HCT116 (cell line): ENCODE results near the gene IGFBP2. TPM values are rescaled to one million over a fixed set of nuclear protein-coding genes. Genes with fewer than 3 reads are reported as not detected.

Source experiments
- ATAC-seq: fragments of 200-7000 bp; cut with Tn5 transposase; 2 replicates; pipeline ENCODE4 v1.9.1; 2020; ENCODE audit warnings: mild to moderate bottlenecking, moderate library complexity
- BruUV-seq: library from RNA; stranded (reverse); fragments of 400-500 nt; replicated peaks from 2 replicates; lab custom pipeline; 2021; lab: Mats Ljungman, UMichigan
- CTCF ChIA-PET: fragments of 300-600 bp; sonication (Branson Sonifier 250); formaldehyde crosslinking; loops from one replicate; lab custom pipeline; 2021; ENCODE audit warnings: antibody characterized with exemption; lab: Charles Lee
- POLR2A ChIA-PET: fragments of 300-600, 350-600 bp; sonication (Branson Sonifier 250); formaldehyde crosslinking; loops from one replicate; lab custom pipeline; 2021; ENCODE audit warnings: antibody characterized with exemption; lab: Charles Lee
- RAD21 ChIA-PET, 2 experiments: fragments of 300-600 bp; sonication (Branson Sonifier 250); formaldehyde crosslinking; loops; one replicate each; lab custom pipeline; 2023; ENCODE audit warnings: low total read pairs in 2 of 2; ENCODE audit not compliant: uncharacterized antibody in 2 of 2, unreplicated experiment in 2 of 2, low non-redundant PET in 1 of 2; lab: Charles Lee
- DNase-seq: peaks from one replicate; pipeline ENCODE4 v3.0.0-alpha.2; 2010; ENCODE audit warnings: low read depth, low spot score
- H2AFZ ChIP-seq: fragments of 200-600 bp; shearing (Covaris generic), sonication (generic); 2 replicates; pipeline ENCODE4 v1.6.1; 2017; ENCODE audit warnings: low read depth, mixed run types, mixed read lengths, antibody characterized with exemption, low read length; ENCODE audit not compliant: poor library complexity, severe bottlenecking
- H3K27ac ChIP-seq: 2 replicates; pipeline ENCODE4 v1.5.1; 2012; ENCODE audit warnings: low read depth, low read length
- H3K27me3 ChIP-seq: fragments of 200-600 bp; sonication (generic); 2 replicates; pipeline ENCODE4 v1.6.1; 2016; ENCODE audit warnings: mixed run types, low read length, mixed read lengths; ENCODE audit not compliant: insufficient read depth
- H3K36me3 ChIP-seq, 2 experiments: fragments of 200-500 bp in 1 of 2; fragments of 200-600 bp in 1 of 2; sonication (Bioruptor generic) in 1 of 2; sonication (generic) in 1 of 2; 2 replicates each; pipeline versions ENCODE4 v1.5.1 to v1.6.1; 2014 to 2016; ENCODE audit warnings: low read length in 2 of 2, inconsistent platforms in 1 of 2, mixed read lengths in 1 of 2, mixed run types in 1 of 2; ENCODE audit not compliant: insufficient read depth in 2 of 2, control insufficient read depth in 1 of 2
- H3K4me1 ChIP-seq, 2 experiments: fragments of 200-600 bp in 1 of 2; sonication (generic) in 1 of 2; 2 replicates each; pipeline versions ENCODE4 v1.5.1 to v1.6.1; 2012 to 2017; ENCODE audit warnings: low read length in 2 of 2, inconsistent platforms in 1 of 2, mild to moderate bottlenecking in 1 of 2, mixed read lengths in 1 of 2, mixed run types in 1 of 2, moderate library complexity in 1 of 2; ENCODE audit not compliant: insufficient read depth in 2 of 2, control insufficient read depth in 1 of 2
- H3K4me2 ChIP-seq: fragments of 200-600 bp; sonication (generic); 2 replicates; pipeline ENCODE4 v1.6.1; 2017; ENCODE audit warnings: mixed run types, low read length, mixed read lengths
- H3K4me3 ChIP-seq, 2 experiments: fragments of 200-600 bp in 1 of 2; sonication (generic) in 1 of 2; replicated peaks in 1 of 2; 2 replicates each; pipeline ENCODE4 v1.5.1; 2011 to 2016; ENCODE audit warnings: low read length in 2 of 2, control low read depth in 1 of 2, low read depth in 1 of 2, mild to moderate bottlenecking in 1 of 2, mixed read lengths in 1 of 2, mixed run types in 1 of 2
- H3K79me2 ChIP-seq: fragments of 200-600 bp; sonication (generic); 2 replicates; pipeline ENCODE4 v1.6.1; 2017; ENCODE audit warnings: mild to moderate bottlenecking, mixed run types, low read length, moderate library complexity, mixed read lengths; ENCODE audit not compliant: insufficient read depth
- H3K9ac ChIP-seq: fragments of 200-600 bp; sonication (generic); 2 replicates; pipeline ENCODE4 v1.6.1; 2016; ENCODE audit warnings: low read length, mixed read lengths
- H3K9me2 ChIP-seq: fragments of 200-600 bp; sonication (generic), shearing (Covaris generic); 2 replicates; pipeline ENCODE4 v1.6.1; 2017; ENCODE audit warnings: mixed run types, mild to moderate bottlenecking, moderate library complexity; ENCODE audit not compliant: insufficient read depth
- H3K9me3 ChIP-seq, 2 experiments: fragments of 200-500 bp in 1 of 2; fragments of 200-600 bp in 1 of 2; sonication (Bioruptor generic) in 1 of 2; sonication (generic) in 1 of 2; 2 replicates each; pipeline ENCODE4 v1.6.1; 2014 to 2017; ENCODE audit warnings: low read length in 2 of 2, mixed read lengths in 2 of 2, inconsistent platforms in 1 of 2, low read depth in 1 of 2, mild to moderate bottlenecking in 1 of 2, mixed run types in 1 of 2, moderate library complexity in 1 of 2; ENCODE audit not compliant: control insufficient read depth in 1 of 2, insufficient read depth in 1 of 2
- H4K20me1 ChIP-seq: fragments of 200-600 bp; sonication (generic), shearing (Covaris generic); 2 replicates; pipeline ENCODE4 v1.6.1; 2017; ENCODE audit warnings: mixed run types, mild to moderate bottlenecking, moderate library complexity; ENCODE audit not compliant: insufficient read depth
- ATF3 ChIP-seq: IDR thresholded peaks from 2 replicates; pipeline ENCODE4 v1.6.1; 2012
- CBX3 ChIP-seq: IDR thresholded peaks from 2 replicates; pipeline ENCODE4 v1.6.1; 2012; ENCODE audit warnings: low read depth
- CEBPB ChIP-seq: IDR thresholded peaks from 2 replicates; pipeline ENCODE4 v1.6.1; 2012; ENCODE audit warnings: low read depth
- EGR1 ChIP-seq: IDR thresholded peaks from 2 replicates; pipeline ENCODE4 v1.6.1; 2012; ENCODE audit warnings: low read depth
- ELF1 ChIP-seq: IDR thresholded peaks from 2 replicates; pipeline ENCODE4 v1.6.1; 2012; ENCODE audit warnings: low read depth, borderline replicate concordance
- EZH2 ChIP-seq: fragments of 200-600 bp; sonication (generic); IDR thresholded peaks from 2 replicates; pipeline ENCODE4 v1.6.1; 2017; ENCODE audit warnings: antibody characterized with exemption, mixed run types
- EZH2phosphoT487 ChIP-seq: fragments of 200-600 bp; IDR thresholded peaks from 2 replicates; pipeline ENCODE4 v1.6.1; 2018; ENCODE audit warnings: antibody characterized with exemption, borderline replicate concordance
- FOSL1 ChIP-seq: IDR thresholded peaks from 2 replicates; pipeline ENCODE4 v1.6.1; 2012; ENCODE audit warnings: low read depth
- MAX ChIP-seq: IDR thresholded peaks from 2 replicates; pipeline ENCODE4 v1.6.1; 2012
- POLR2A ChIP-seq: IDR thresholded peaks from 2 replicates; pipeline ENCODE4 v1.7.0; 2011; ENCODE audit warnings: borderline replicate concordance; ENCODE audit not compliant: insufficient read depth, insufficient read length; ENCODE audit errors: extremely low read depth
- RAD21 ChIP-seq: IDR thresholded peaks from 2 replicates; pipeline ENCODE4 v1.6.1; 2012; ENCODE audit warnings: low read depth, mild to moderate bottlenecking
- SIN3A ChIP-seq: IDR thresholded peaks from 2 replicates; pipeline ENCODE4 v1.6.1; 2012; ENCODE audit warnings: low read depth
- SP1 ChIP-seq: IDR thresholded peaks from 2 replicates; pipeline ENCODE4 v1.6.1; 2012; ENCODE audit warnings: low read depth
- TCF7L2 ChIP-seq: IDR thresholded peaks from 2 replicates; pipeline ENCODE4 v1.7.0; 2011; ENCODE audit warnings: borderline replicate concordance, inconsistent platforms; ENCODE audit not compliant: insufficient read depth, insufficient read length; ENCODE audit errors: extremely low read depth
- YY1 ChIP-seq: IDR thresholded peaks from 2 replicates; pipeline ENCODE4 v1.6.1; 2011; ENCODE audit warnings: low read length, low read depth, moderate library complexity, mild to moderate bottlenecking; ENCODE audit not compliant: insufficient replicate concordance; ENCODE audit errors: extremely low read depth
- ZBTB33 ChIP-seq: IDR thresholded peaks from 2 replicates; pipeline ENCODE4 v1.6.1; 2011; ENCODE audit warnings: mild to moderate bottlenecking, low read length, moderate library complexity; ENCODE audit not compliant: insufficient replicate concordance; ENCODE audit errors: extremely low read depth
- ZFX ChIP-seq: fragments of 450-650 bp; IDR thresholded peaks from 2 replicates; pipeline ENCODE4 v1.6.1; 2017
- ZNF274 ChIP-seq: fragments of 200-500 bp; sonication (Bioruptor generic); IDR thresholded peaks from 2 replicates; pipeline ENCODE4 v1.6.1; 2014; ENCODE audit warnings: mild to moderate bottlenecking, low read depth, low read length, inconsistent platforms
- intact Hi-C: fragments of 100-400 bp; cut with micrococcal nuclease; formaldehyde crosslinking; loops from 2 replicates; pipeline ENCODE4 v1.10.0; 2022
- total RNA-seq: library from RNA; stranded (reverse); gene quantifications from one replicate; pipeline ENCODE4 v1.2.1, GENCODE V29; 2021; ENCODE audit not compliant: unreplicated experiment
- TF ChIP-seq, protein P1 (sequence below), 3 experiments: fragments of 200-600 bp in 1 of 3; sonication (generic) in 1 of 3; IDR thresholded peaks in 2 of 3; conservative IDR thresholded peaks in 1 of 3; 2 replicates each; pipeline ENCODE4 v1.5.1; 2012 to 2017; ENCODE audit warnings: low read depth in 2 of 3, low read length in 2 of 3, antibody characterized with exemption in 1 of 3, borderline replicate concordance in 1 of 3, control low read depth in 1 of 3, mild to moderate bottlenecking in 1 of 3, mixed read lengths in 1 of 3, mixed run types in 1 of 3, moderate library complexity in 1 of 3; ENCODE audit not compliant: insufficient read depth in 1 of 3
- TF ChIP-seq, protein P2 (sequence below): IDR thresholded peaks from 2 replicates; pipeline ENCODE4 v1.6.1; 2012; ENCODE audit warnings: low read depth

IGFBP2 gene
- total RNA-seq, 1 experiment from 2014 or later, result 143 TPM

- Histone ChIP-seq H3K9me2 (no peaks in the 10 kb centered on the region), H3K4me2 (peak overlapping the region; percentile 29; the same call in 1 of the 2 replicates), H3K27ac (no peak overlapping the region), H3K36me3 (no peaks in the 10 kb centered on the region), H3K27me3 (peaks cover 11% of the 10 kb centered on the region; the same call in 1 of the 2 replicates), H4K20me1 (no peaks in the 10 kb centered on the region), H3K9me3 (no peaks in the 10 kb centered on the region), H3K4me1 (peaks cover 20 to 56% of the 10 kb centered on the region in 2 experiments), H2AFZ (no peak overlapping the region), H3K9ac (no peak overlapping the region), H3K79me2 (no peaks in the 10 kb centered on the region), H3K4me3 (no peak overlapping the region)
- ATAC-seq (no peak), DNase-seq (no peak)
- no peak for TF ChIP-seq ZFX
- no peak for TF ChIP-seq SIN3A
- TF ChIP-seq ATF3, result no peak
- TF ChIP-seq EGR1, result no peak
- no peak for TF ChIP-seq TCF7L2
- TF ChIP-seq SP1, result no peak
- TF ChIP-seq ELF1, result no peak
- no peak for TF ChIP-seq FOSL1
- TF ChIP-seq, protein P1, sequence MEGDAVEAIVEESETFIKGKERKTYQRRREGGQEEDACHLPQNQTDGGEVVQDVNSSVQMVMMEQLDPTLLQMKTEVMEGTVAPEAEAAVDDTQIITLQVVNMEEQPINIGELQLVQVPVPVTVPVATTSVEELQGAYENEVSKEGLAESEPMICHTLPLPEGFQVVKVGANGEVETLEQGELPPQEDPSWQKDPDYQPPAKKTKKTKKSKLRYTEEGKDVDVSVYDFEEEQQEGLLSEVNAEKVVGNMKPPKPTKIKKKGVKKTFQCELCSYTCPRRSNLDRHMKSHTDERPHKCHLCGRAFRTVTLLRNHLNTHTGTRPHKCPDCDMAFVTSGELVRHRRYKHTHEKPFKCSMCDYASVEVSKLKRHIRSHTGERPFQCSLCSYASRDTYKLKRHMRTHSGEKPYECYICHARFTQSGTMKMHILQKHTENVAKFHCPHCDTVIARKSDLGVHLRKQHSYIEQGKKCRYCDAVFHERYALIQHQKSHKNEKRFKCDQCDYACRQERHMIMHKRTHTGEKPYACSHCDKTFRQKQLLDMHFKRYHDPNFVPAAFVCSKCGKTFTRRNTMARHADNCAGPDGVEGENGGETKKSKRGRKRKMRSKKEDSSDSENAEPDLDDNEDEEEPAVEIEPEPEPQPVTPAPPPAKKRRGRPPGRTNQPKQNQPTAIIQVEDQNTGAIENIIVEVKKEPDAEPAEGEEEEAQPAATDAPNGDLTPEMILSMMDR (IDR thresholded peaks at IDR 0.05 in 2 of 3, conservative IDR thresholded peaks at IDR 0.05 in 1 of 3; ENCODE audit: borderline replicate concordance in 1 of 3, insufficient read depth in 1 of 3, low read depth in 2 of 3, low read length in 2 of 3), result no peak
- TF ChIP-seq CEBPB, result no peak
- TF ChIP-seq MAX, result no peak
- no peak for TF ChIP-seq EZH2phosphoT487
- no peak for TF ChIP-seq CBX3
- no peak for TF ChIP-seq POLR2A
- no peak for TF ChIP-seq ZNF274
- no peak for TF ChIP-seq RAD21
- TF ChIP-seq ZBTB33, result no peak
- no peak for TF ChIP-seq EZH2
- no peak for TF ChIP-seq YY1
- TF ChIP-seq, protein P2, sequence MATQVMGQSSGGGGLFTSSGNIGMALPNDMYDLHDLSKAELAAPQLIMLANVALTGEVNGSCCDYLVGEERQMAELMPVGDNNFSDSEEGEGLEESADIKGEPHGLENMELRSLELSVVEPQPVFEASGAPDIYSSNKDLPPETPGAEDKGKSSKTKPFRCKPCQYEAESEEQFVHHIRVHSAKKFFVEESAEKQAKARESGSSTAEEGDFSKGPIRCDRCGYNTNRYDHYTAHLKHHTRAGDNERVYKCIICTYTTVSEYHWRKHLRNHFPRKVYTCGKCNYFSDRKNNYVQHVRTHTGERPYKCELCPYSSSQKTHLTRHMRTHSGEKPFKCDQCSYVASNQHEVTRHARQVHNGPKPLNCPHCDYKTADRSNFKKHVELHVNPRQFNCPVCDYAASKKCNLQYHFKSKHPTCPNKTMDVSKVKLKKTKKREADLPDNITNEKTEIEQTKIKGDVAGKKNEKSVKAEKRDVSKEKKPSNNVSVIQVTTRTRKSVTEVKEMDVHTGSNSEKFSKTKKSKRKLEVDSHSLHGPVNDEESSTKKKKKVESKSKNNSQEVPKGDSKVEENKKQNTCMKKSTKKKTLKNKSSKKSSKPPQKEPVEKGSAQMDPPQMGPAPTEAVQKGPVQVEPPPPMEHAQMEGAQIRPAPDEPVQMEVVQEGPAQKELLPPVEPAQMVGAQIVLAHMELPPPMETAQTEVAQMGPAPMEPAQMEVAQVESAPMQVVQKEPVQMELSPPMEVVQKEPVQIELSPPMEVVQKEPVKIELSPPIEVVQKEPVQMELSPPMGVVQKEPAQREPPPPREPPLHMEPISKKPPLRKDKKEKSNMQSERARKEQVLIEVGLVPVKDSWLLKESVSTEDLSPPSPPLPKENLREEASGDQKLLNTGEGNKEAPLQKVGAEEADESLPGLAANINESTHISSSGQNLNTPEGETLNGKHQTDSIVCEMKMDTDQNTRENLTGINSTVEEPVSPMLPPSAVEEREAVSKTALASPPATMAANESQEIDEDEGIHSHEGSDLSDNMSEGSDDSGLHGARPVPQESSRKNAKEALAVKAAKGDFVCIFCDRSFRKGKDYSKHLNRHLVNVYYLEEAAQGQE, result no peak
- ChIA-PET POLR2A (interaction anchor here (0.6 to 0.9 kb wide), 2 partner anchors 11 to 191 kb away, joined by 3 to 6 read pairs; no protein-coding TSS in a partner anchor), RAD21 (interaction anchor here (0.6 to 0.7 kb wide), 3 partner anchors 200 to 992 kb away, joined by 4 to 5 read pairs (median 4); no protein-coding TSS in a partner anchor), CTCF (interaction anchor here (0.7 to 2.8 kb wide), 8 partner anchors 12 to 956 kb away, joined by 3 to 18 read pairs (median 4); no protein-coding TSS in a partner anchor)
- intact Hi-C loops, result loop anchor here (5.0 kb wide), 3 partner anchors 942 to 1017 kb away; no protein-coding TSS in a partner anchor
- BruUV-seq, result no TSS peak
Measured at GRCh38 chr2:216694826-216695217, 61.6 kb downstream of the IGFBP2 start.
